Measurements from ENCODE around the gene CHMP1B.
"Not testable (repeated sequence)": the region's sequence is repeated elsewhere in the genome, so short reads cannot be mapped to it uniquely, and the experiment has no call there.

The CHMP1B gene

GRCh38 chr18:11842562-11842961 is 8.7 kb upstream of the CHMP1B start:
- no peak for DNase-seq

DNA sequence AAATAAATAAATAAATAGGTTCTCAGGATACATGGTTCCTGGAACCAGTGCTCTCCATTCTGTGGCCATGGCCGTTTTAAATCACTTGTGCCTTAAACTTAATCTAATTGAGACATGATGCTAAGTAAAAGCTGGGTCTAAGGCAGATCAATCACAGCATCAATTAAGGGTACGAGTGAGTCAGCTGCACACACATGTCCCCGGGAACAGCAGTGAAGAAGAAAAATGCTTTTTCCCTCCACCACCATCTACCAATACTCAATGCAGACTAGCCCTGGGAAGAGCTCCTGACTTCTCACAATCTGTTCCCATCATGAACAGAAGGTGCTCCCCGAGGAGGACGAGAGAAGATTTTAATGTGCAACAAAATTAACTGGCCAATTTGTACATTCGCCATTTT is 6.8 kb upstream of the CHMP1B start:
- no peak for DNase-seq

DNA sequence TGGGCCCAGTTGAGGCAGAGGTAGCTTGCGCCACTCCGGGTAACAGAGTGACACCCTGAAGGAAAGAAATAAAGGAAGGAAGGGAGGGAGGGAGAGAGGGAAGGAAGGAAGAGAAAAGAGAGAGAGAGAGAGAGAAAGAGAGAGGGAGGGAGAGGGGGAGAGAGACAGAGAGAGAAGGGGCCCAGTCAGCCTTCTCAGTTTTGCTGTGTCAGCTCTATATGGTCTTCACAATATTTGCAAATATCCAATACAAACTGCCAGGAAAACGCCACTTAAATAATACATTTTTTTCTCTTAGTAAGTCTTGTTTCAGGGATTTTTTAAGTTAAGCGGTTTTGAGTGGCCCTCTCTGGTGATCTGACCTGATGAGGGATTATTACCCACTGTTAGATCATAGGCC is 5.6 kb upstream of the CHMP1B start:
- no peak for DNase-seq

DNA sequence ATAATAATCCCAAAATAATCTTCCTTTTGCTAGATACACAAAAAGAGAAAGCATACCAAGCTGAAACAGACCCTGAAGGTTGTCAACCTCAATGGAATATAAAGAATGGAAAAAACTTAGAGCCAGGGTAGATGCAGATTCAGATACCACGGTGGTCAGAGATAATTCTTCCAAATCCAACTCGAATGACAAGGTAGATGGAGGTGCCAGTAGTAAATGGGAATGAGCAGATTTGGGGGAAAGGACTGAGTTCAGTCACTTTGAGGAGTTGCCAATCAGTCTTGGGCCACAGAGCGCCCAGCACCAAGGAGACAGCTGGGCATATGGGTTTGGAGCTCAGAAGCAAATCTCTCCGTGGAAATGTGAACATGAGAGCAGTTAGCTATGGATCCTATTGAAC is 3.4 kb upstream of the CHMP1B start:
- DNase-seq: no peak

- DNase-seq: no peak
Measured at GRCh38 chr18:11849279-11849678, 1.9 kb upstream of the CHMP1B start.

- peak; percentile 52 for DNase-seq
Measured at GRCh38 chr18:11849841-11850634, 1.2 kb upstream of the CHMP1B start.

GRCh38 chr18:11850821-11851145 is 430 bp upstream of the CHMP1B start:
- peak; percentile 40 for DNase-seq

DNA sequence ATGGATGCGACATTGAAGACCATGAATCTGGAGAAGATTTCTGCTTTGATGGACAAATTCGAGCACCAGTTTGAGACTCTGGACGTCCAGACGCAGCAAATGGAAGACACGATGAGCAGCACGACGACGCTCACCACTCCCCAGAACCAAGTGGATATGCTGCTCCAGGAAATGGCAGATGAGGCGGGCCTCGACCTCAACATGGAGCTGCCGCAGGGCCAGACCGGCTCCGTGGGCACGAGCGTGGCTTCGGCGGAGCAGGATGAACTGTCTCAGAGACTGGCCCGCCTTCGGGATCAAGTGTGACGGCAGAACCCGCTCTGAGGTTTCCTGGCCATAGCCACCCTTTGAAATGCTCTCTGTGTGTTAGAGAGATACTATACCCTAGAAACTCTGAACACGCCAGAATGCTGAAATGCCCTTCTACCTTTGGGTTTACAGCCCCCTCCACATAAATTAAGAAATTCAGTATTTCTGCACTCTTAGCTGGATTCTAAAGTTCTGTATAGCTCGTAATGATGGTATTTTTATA is 659 bp downstream of the CHMP1B start:
- DNase-seq: peak; percentile 18

DNA sequence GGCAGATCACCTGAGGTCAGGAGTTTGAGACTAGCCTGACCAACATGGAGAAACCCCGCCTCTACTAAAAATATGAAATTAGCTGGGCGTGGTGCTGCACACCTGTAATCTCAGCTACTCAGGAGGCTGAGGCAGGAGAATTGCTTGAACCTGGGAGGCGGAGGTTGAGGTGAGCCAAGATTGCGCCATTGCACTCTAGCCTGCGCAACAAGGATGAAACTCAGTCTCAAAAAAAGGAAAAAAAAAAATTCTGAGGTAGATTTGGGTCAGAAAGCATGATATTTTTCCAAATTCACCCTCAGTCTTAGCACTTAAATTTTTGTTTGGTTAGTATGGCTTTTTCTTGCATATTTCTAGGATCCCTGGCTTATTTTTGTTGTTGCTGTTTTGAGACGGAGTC is 3.3 kb downstream of the CHMP1B start:
- not testable (repeated sequence) for DNase-seq

DNA sequence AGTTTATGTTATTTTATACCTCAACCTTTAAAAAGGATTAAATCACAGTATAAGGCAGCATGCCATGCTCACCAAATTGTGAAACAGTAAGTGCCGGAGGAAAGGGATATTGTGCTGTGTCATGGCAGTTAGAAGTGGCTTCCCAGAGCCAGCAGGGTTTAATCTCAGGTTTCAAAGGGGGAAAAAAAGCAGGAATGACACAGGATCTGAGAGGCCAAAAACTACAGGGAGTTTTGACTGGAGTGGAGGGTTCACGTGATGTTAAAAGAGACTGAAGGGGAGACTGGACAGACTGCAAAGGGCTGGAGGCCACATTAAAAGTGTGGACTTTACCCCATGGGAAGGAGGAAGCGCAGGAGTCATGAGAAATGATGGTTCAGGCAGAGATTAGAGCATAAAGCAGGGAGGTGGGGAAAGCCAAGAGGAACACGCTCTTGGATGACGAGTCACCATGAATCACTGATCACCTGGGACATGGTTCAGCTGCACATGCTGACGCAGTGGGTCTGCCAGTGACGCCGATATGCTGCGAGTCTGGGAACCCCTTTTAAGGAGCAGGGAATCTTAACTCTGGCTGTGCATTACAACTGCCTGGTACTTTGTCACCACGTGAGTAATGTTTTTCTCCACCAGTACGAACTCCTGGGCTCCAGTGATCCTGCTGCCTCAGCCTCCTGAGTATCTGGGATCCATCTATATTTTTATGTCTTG is 6.1 kb downstream of the CHMP1B start:
- DNase-seq: peak; percentile 72

- DNase-seq: no peak
Measured at GRCh38 chr18:11859282-11859830, 8.1 kb downstream of the CHMP1B start.

DNA sequence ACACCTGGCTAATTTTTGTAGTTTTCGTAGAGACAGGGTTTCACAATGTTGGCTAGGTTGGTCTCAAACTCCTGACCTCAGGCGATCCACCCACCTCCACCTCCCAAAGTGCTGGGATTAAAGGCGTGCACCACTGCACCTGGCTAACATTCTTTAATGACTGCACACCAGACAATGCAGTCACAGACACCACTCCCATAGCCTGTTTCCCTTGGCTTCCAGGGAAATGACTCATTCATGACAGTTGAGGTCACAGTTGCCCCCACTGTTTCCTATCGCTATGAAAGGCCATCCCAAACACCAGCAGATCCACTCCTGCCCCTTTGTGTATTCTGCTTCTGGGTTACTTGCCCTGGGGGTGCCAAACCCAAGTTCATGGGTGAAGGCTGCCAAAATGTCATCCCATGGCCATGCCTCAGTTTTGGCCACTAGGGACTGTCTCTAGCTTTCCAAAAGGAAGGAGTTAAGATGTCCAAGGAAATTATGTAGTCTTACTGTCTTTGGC is 8.7 kb downstream of the CHMP1B start:
- no peak for DNase-seq

GRCh38 chr18:11860594-11861450 is 9.6 kb downstream of the CHMP1B start:
- DNase-seq: no peak

GRCh38 chr18:11861583-11862288 is 10.5 kb downstream of the CHMP1B start:
- no peak for DNase-seq

- no peak for DNase-seq
Measured at GRCh38 chr18:11862468-11863137, 11.4 kb downstream of the CHMP1B start.

- no peak for DNase-seq
Measured at GRCh38 chr18:11864471-11864870, 13.3 kb downstream of the CHMP1B start.

- DNase-seq: no peak
Measured at GRCh38 chr18:11865071-11865470, 13.9 kb downstream of the CHMP1B start.

- no peak for DNase-seq
Measured at GRCh38 chr18:11866329-11866728, 15.1 kb downstream of the CHMP1B start.

- DNase-seq: no peak
Measured at GRCh38 chr18:11866764-11867163, 15.6 kb downstream of the CHMP1B start.

GRCh38 chr18:11868230-11868629 is 17.0 kb downstream of the CHMP1B start:
- no peak for DNase-seq

- no peak for DNase-seq
Measured at GRCh38 chr18:11871501-11871900, 20.3 kb downstream of the CHMP1B start.

Measured in NCI-H2171 (cell line).